Natural killer cell treated with Interleukin-12 subunit alpha and Interleukin-12 subunit beta and Interleukin-15 and Interleukin-18, amount 100 ng/mL, for 72 hours (primary cell): Measurements from ENCODE around the gene TRMT2A. TPM values are rescaled to one million over a fixed set of nuclear protein-coding genes. Genes with fewer than 3 reads are reported as not detected.

ENCODE experiments used
- ATAC-seq, 2 donors: fragments of 150-1000 bp; cut with Tn5 transposase in 1 of 2; sonication (Bioruptor Pico), chemical (Tn5 transposase) in 1 of 2; 2 replicates each; pipeline ENCODE4 v1.10.0; 2021
- DNase-seq: peaks from one replicate; pipeline ENCODE4 v3.0.0; 2022; ENCODE audit warnings: low spot score
- H3K27ac Mint-ChIP-seq, 2 donors: 1 replicate in 1 of 2; 2 replicates in 1 of 2; pipeline ENCODE4 v1.8.0; 2022; ENCODE audit warnings: mixed read lengths in 2 of 2, mild to moderate bottlenecking in 1 of 2, moderate library complexity in 1 of 2
- H3K27me3 Mint-ChIP-seq, 2 donors: 1 replicate in 1 of 2; 2 replicates in 1 of 2; pipeline ENCODE4 v1.8.0; 2022; ENCODE audit warnings: mixed read lengths in 2 of 2
- H3K36me3 Mint-ChIP-seq: one replicate; pipeline ENCODE4 v1.8.0; 2022; ENCODE audit warnings: mixed read lengths
- H3K4me1 Mint-ChIP-seq, 2 donors: 1 replicate in 1 of 2; 2 replicates in 1 of 2; pipeline ENCODE4 v1.8.0; 2022; ENCODE audit warnings: low read depth in 2 of 2, mixed read lengths in 2 of 2, mild to moderate bottlenecking in 1 of 2
- H3K4me3 Mint-ChIP-seq: one replicate; pipeline ENCODE4 v1.8.0; 2022; ENCODE audit warnings: mixed read lengths
- H3K9me3 Mint-ChIP-seq: 2 replicates; pipeline ENCODE4 v1.8.0; 2022; ENCODE audit warnings: mixed read lengths
- total RNA-seq, 2 donors: library from RNA; stranded (reverse); gene quantifications; one replicate each; pipeline ENCODE4 v1.2.3, GENCODE V29; 2022

TRMT2A gene
- total RNA-seq, 2 donors from 2014 or later: 107 to 166 TPM

DNA sequence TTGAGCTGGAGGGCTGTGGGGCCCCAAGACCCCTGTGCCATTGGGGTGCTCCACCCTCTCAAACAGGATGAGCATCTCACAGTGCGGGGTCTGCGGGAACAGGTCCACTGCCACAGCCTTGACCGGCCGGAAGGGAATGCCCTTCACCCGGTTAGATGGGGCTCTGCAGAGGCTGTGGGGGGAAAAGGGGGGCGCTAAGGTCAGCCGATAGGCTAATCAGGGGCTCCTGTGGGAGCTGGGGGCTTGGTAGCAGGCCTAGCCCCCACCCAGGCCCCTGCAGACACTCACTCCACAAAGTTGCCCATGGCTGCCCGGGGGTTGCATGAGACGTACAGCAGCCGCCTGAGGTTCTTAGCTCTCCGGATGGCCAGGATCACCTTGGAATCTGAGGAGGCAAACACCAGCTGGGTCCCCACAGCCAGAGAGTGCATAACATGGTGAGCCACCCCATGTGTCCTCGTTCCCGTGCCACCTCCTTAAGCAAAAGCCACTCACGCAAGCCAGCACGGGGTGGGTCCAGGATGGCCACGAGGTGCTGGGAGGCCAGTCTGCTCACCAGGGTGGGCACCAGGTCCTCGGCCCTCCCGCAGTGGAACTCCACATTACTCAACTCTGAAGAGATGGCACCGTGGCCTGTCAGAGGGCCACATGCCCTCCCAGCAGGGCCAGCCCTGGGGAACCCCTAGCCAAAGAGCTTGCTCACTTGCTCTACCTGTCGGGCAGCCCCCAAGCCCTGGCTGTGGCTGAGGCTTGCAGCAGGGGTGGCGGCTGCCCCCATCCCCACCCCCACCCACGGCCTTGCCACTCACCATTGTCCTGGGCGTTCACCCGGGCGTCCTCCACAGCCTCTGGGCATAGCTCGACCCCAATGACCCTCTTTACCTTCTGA is 4.2 kb downstream of the TRMT2A start:
- DNase-seq: no peak
- Mint-ChIP-seq H3K36me3 (no peaks in the 10 kb centered on the region), H3K9me3 (no peaks in the 10 kb centered on the region), H3K4me1 (peaks cover 10 to 25% of the 10 kb centered on the region in 2 donors), H3K27me3 (no peaks in the 10 kb centered on the region), H3K4me3 (no peak overlapping the region), H3K27ac (no peak overlapping the region)
- ATAC-seq: no peak

DNA sequence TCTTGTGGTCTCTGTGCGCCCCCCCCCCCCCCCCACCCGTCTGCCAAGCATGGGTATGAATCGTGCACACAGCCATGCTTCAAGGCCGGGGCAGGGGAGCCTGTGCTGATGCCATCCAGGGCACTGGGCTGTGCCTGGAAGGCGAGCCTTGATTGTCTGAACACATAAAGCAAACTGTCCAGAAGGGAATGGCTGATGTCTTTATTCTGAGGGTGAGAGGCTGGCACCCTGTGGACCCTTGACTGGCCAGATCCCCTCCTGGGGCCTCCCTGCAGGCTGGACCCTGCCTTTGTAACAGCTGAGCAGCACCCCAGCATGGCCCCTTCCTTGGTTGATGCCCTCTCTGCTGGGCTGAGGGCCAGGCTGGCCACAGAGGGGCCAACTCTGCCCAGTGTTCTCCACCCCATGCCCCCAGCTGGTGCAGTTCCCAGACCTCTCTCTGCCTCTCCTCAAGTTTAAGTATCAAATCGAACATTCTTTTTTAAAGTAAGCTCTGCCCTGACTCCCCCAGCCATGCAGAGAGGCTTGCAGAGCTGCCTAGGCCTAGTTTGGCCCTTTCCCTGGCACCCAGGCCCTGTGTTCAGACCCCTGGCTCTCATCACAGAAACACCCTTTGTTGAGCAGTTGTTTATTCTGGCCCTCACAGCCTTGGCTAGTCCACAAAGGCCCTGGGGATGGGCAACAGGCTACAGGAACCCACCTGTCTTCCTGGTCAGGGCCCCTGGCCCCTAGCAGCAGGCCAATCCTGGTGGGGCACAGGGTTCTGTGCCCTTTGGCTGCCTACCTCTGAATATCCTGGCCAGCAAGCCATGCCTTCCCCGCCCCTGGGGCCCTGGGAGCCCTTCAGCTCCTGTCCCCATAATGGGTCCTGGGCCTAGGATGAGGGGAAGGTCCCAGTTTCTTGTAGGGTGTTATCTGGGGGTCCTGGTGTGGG is 5.1 kb downstream of the TRMT2A start:
- Mint-ChIP-seq H3K4me3 (no peak overlapping the region), H3K36me3 (no peaks in the 10 kb centered on the region), H3K27me3 (no peaks in the 10 kb centered on the region), H3K27ac (peak overlapping the region; percentile 72 to 80), H3K9me3 (no peaks in the 10 kb centered on the region), H3K4me1 (peaks cover 10 to 25% of the 10 kb centered on the region in 2 donors)
- DNase-seq (no peak), ATAC-seq (no peak)

DNA sequence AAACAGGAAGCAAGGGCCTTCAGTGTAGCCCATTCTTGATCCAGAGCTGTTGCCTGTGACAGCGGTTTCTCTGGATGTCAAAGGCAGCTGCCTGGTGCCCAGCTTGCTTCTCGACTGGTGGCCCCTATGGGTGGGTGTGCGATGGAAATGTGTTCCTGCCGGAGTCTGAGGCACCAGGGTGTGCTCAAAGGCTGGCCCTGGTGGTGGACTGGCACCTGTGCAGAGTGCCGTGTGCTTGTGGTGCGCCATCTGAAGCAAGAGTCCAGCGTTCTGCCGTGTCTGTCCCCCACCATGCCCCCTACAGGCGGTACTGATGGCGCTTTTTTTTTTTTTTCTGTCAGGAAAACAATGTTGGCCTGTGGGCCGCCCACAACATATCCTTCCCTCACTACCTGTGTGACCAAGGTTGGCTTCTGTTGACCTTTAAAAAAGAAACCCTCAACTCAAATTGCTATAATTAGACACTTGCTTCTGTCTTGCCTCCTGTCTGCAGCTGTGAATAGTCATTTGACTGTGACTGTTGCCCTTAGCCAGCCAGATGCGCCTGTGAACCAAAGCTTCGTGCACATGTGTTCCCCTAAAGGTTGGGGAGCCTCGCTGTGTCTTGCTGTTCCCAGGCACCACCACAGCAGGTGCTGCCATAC is 5.9 kb downstream of the TRMT2A start:
- peak; percentile 41 to 54 for ATAC-seq
- no peak overlapping the region for H3K4me3 Mint-ChIP-seq

DNA sequence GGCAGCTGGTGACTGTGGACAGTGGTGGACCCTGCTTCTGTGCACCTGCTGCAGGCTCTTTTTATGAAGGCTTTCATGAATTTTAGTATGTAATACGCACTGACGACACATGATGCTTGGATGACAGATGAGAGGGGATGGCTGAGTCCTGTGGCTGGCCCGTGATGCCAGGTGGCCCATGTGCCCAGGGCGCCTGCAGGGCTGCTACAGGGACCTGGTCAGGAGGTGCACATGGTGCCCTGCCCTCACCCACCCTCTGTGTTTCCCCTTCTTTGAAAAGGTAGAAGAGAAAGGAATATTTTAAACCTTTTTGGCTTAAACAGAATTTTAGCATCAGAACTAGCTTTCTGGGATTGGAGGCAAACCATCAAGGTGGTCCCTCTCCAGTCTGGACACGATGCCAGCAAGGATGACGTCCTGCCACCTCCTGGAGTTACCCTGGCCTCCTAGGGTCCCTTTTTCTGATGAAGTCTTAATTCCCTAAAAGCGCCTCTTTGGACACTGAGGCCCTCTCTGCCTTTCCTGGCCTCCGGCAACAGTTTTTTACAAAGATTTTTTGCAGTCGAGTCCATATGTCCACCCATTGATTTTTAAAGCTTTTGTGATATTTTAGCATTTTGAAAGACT is 6.6 kb downstream of the TRMT2A start:
- H3K4me1 Mint-ChIP-seq: peaks cover 9 to 23% of the 10 kb centered on the region in 2 donors
- no peaks in the 10 kb centered on the region for H3K36me3 Mint-ChIP-seq
- H3K9me3 Mint-ChIP-seq: no peaks in the 10 kb centered on the region
- H3K4me3 Mint-ChIP-seq: no peak overlapping the region
- no peaks in the 10 kb centered on the region for H3K27me3 Mint-ChIP-seq
- no peak for DNase-seq
- no peak for ATAC-seq
- H3K27ac Mint-ChIP-seq: no peak overlapping the region

More for the DNA sequence above, 5.9 kb downstream of the TRMT2A start:
- Mint-ChIP-seq H3K27ac (peak overlapping the region in 1 of 2 donors; percentile 80), H3K4me1 (peaks cover 10 to 23% of the 10 kb centered on the region in 2 donors), H3K9me3 (no peaks in the 10 kb centered on the region), H3K36me3 (no peaks in the 10 kb centered on the region), H3K27me3 (no peaks in the 10 kb centered on the region)
- no peak for DNase-seq

DNA sequence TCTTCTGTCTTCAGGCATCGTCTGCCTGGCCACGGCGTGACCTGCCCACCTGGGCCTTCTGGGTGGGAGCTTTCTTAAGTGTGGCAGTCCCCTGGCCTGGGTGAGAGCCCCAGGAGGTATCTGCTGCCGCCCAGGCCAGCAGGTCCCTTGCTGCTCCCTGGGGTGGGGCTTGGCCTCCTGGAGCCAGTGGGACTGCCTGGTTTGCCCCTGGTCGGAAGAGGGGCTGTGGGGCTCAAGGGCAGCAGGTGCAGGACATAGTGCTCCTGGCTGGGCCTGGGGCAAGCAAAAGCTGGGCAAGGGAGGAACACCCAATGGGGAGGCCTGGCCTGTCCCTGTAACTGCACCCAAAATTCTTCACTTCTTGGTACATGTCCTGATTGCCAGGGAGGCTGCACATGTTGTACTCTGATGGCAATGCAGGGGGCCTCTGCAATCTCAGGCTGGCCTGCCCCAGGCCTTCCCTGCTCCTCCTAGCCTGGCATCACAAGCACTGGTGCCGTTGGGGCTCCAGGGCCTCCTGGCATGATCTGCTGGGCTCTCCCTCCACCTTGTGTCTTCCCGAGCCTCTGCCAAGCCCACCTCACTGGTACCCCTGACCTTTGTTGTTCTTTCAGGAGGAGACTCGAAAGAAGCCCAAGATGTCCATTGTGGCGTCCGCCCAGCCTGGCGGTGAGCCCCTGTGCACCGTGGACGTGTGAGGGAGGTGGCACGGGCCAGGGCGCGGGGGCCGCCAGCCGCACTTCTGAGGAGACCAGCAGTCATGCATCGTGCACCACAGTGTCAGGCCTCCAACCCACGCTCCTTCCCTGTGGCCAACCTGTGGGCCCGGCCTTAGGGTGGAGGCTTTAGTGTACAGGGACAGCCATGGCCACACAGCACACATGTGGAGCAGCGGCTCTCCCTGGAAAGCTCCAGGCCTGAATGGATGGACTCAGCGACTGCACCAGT is 7.3 kb downstream of the TRMT2A start:
- Mint-ChIP-seq H3K27ac (no peak overlapping the region), H3K4me3 (no peak overlapping the region), H3K9me3 (no peaks in the 10 kb centered on the region), H3K27me3 (no peaks in the 10 kb centered on the region), H3K36me3 (no peaks in the 10 kb centered on the region), H3K4me1 (peaks cover 5 to 17% of the 10 kb centered on the region in 2 donors)
- ATAC-seq (no peak), DNase-seq (no peak)

DNA sequence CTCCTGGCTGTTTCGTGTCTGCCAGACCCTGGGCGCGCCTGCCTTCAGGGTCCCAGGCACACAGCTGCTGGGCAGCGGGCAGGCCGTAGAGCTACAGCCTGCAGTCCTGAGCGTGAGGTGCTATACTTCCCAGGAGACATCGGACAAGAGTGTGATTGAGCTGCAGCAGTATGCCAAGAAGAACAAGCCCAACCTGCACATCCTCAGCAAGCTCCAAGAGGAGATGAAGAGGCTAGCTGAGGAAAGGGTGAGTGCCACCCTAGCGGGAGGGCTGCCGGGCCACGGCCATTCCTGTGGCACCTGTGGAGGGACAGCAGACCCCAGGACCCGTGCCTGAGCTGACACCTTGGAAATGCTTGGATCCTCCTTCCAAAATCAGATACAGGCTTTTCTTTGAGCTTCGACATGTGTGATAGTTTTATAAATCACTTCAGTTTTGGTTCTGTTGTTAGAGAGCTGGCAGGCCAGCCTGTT is 8.2 kb downstream of the TRMT2A start:
- Mint-ChIP-seq H3K4me1 (peaks cover 5 to 12% of the 10 kb centered on the region in 2 donors), H3K9me3 (no peaks in the 10 kb centered on the region), H3K4me3 (no peak overlapping the region), H3K27me3 (no peaks in the 10 kb centered on the region), H3K36me3 (no peaks in the 10 kb centered on the region), H3K27ac (peak overlapping the region in 1 of 2 donors; percentile 39)
- no peak for DNase-seq
- ATAC-seq: no peak

DNA sequence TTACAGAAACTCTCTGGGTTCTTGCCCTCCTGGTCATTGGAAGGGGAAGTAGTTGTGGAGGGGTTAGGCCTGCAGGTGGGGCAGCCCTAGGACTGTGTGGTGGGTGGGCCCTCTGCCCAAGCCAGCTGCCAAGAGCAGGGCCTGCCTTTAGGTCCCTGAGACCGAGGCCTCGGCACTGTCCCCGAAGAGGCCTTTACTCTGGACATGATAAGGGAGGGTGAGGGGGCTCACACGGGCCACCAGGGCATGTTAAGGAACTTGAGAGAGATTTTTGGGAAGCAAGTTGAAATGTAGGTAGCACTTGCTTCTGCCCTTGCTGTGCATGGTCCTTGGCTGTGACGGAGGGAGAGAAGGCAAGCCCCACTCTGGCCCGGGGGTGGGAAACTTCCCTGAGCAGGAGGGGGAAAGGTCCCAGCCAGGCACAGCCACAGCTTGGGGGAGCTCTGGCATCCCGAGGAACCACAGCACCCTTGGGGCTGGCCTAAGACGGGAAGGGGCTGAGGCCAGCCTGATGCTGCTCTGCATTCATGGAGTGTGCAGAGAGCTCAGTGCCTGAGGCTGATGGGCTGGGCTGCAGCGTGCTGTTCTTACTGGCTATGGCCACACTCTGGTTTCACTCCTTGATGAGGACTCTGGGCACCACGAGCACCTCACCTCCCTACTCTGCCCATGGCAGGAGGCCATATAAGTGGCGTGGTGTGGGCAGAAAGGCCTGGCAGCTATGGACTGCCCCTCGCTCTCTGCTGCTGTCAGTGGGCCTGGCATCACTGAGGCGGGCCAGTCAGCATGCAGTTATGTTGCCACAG is 8.9 kb downstream of the TRMT2A start:
- H3K4me1 Mint-ChIP-seq: peaks cover 5 to 12% of the 10 kb centered on the region in 2 donors
- DNase-seq (no peak), ATAC-seq (no peak)
- no peaks in the 10 kb centered on the region for H3K9me3 Mint-ChIP-seq
- H3K4me3 Mint-ChIP-seq: no peak overlapping the region
- peak overlapping the region; percentile 37 to 39 for H3K27ac Mint-ChIP-seq
- H3K36me3 Mint-ChIP-seq: no peaks in the 10 kb centered on the region
- no peaks in the 10 kb centered on the region for H3K27me3 Mint-ChIP-seq

DNA sequence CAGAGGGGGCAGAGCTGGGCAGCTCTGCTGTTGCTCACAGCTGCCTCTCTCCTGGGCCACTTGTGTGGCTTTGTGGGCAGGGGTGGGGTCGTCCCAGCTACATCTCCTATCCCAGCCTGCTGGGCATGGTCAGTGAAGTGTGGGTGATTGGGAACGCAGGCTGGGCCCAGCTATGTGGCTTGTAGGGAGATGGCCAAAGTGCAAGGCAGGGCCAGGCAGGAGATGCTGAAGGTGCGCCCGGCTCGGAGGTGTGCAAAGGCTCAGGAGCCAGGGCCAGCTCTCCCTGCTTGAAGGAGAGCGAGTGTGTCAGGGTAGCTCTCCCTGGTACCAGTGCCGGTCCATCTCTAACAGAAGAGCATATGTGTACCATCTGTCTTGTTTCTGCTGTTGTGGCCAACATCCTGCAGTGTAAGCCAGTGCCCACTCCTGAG is 9.5 kb downstream of the TRMT2A start:
- Mint-ChIP-seq H3K27me3 (no peaks in the 10 kb centered on the region), H3K4me1 (peaks cover 5 to 13% of the 10 kb centered on the region in 2 donors), H3K36me3 (no peaks in the 10 kb centered on the region), H3K4me3 (no peak overlapping the region), H3K9me3 (no peaks in the 10 kb centered on the region), H3K27ac (peak overlapping the region; percentile 32 to 37)
- ATAC-seq: no peak
- DNase-seq: no peak

DNA sequence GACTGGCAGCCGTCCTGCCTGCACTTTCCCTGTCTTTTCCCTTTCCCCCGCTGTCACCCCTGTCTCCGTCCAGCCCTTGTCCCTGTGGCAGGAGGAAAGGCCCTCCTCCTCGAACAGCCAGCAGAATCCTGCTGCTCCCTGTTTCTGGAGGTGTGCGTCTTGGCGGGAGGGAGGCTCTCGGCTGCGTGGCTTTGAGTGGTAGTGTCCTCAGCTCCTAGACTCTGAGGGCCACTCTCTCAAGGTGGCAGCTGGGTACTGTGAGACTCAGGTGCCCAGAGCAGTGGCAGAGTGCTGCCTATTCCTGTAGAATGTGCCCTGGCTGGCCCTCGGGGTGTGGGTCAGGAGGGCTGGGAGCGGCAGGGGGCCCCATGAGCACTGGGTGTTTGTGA is 10.2 kb downstream of the TRMT2A start:
- H3K27ac Mint-ChIP-seq: peak overlapping the region in 1 of 2 donors; percentile 32
- peaks cover 7 to 16% of the 10 kb centered on the region in 2 donors for H3K4me1 Mint-ChIP-seq
- no peak for ATAC-seq
- no peak for DNase-seq
- H3K9me3 Mint-ChIP-seq: no peaks in the 10 kb centered on the region
- no peaks in the 10 kb centered on the region for H3K36me3 Mint-ChIP-seq
- H3K27me3 Mint-ChIP-seq: no peaks in the 10 kb centered on the region
- no peak overlapping the region for H3K4me3 Mint-ChIP-seq

DNA sequence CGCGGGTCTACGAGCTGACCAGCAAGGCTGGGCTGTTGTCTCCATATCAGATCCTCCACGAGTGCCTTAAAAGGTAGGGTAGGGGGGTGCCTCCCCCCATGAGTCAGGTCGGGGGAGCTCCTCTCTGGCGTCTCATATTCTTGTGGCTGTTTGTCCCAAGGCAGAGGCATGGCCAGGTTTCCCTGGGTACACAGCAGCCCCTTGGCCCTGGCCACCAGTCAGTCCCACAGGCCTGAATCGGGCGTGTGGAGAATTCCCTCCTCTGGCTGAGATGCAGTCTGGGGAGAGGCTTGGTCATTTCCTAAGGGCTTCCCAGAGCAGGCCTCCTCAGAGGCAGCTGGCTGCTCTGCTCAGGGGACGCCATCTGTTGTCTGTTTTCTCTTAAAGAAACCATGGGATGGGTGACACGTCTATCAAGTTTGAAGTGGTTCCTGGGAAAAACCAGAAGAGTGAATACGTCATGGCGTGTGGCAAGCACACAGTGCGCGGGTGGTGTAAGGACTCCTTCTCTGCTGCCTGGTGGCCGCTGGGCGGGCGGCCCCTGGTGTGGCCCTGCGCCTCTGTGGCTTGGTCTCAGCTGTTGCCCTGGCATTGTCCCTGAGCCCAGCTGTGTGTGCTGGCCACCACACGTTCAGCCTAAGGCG is 10.7 kb downstream of the TRMT2A start:
- ATAC-seq: no peak
- H3K4me1 Mint-ChIP-seq: peaks cover 6 to 18% of the 10 kb centered on the region in 2 donors
- no peak overlapping the region for H3K4me3 Mint-ChIP-seq
- no peaks in the 10 kb centered on the region for H3K36me3 Mint-ChIP-seq
- H3K9me3 Mint-ChIP-seq: no peaks in the 10 kb centered on the region
- no peak for DNase-seq
- H3K27me3 Mint-ChIP-seq: no peaks in the 10 kb centered on the region
- no peak overlapping the region for H3K27ac Mint-ChIP-seq

DNA sequence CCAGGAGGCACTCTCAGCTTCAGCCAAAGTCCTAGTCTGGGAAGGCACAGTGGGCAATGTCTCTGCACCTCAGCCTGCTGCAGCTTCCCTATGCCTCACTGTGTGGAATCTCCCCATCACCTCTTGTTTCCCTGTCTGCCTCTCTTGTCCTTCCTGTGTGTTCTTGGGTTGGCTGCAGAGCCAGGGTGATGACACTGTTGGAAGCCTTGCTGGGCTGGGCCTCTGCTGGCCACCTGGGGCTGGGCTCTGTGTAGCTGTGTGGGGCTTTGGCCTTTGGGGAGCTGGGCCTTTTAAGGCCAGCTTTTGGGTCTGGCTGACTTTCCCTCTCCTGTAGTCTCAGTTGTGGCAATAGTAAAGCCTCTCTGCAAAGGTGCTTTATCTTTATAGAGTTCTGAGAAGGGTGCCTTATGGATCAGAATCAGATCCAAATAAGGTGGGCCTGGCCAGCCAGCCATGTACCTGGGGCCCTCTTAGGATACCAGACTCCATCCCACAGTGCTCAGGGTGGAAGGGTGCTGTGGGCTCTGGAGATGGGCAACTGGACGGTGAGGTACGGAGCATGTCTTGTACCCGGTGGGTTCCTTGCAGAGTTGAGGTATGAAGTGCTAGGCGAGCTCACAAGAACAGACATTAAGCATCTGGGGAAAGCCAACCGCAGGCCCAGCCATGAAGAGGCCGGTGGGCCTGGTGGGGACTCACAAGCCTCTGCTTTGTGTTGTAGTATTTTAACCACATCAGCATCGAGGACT is 11.4 kb downstream of the TRMT2A start:
- ATAC-seq (no peak), DNase-seq (no peak)
- H3K4me1 Mint-ChIP-seq: peaks cover 13 to 22% of the 10 kb centered on the region in 2 donors
- H3K9me3 Mint-ChIP-seq: no peaks in the 10 kb centered on the region
- H3K27me3 Mint-ChIP-seq: no peaks in the 10 kb centered on the region
- H3K27ac Mint-ChIP-seq: no peak overlapping the region
- no peak overlapping the region for H3K4me3 Mint-ChIP-seq
- H3K36me3 Mint-ChIP-seq: no peaks in the 10 kb centered on the region
